H9 (cell line): Measurements from ENCODE around the gene ANKS1B. TPM values are rescaled to one million over a fixed set of nuclear protein-coding genes. Genes with fewer than 3 reads are reported as not detected.

Experiments
- DNase-seq: peaks from one replicate; pipeline ENCODE4 v3.0.0-alpha.2; 2017
- H2AFZ ChIP-seq: one replicate; pipeline ENCODE4 v1.6.1; 2013; ENCODE audit warnings: mild to moderate bottlenecking, low read length, control low read depth, moderate library complexity
- H2AK5ac ChIP-seq: 2 replicates; pipeline ENCODE4 v1.6.1; 2013; ENCODE audit warnings: low read length, control low read depth, mixed read lengths; ENCODE audit not compliant: insufficient read length
- H2BK120ac ChIP-seq: one replicate; pipeline ENCODE4 v1.6.1; 2013; ENCODE audit warnings: low read depth, mild to moderate bottlenecking, low read length, control low read depth, inconsistent platforms; ENCODE audit not compliant: poor library complexity, severe bottlenecking
- H2BK12ac ChIP-seq: 2 replicates; pipeline ENCODE4 v1.6.1; 2013; ENCODE audit warnings: low read length, control low read depth, mixed read lengths, low read depth; ENCODE audit not compliant: insufficient read length
- H2BK15ac ChIP-seq: 2 replicates; pipeline ENCODE4 v1.6.1; 2013; ENCODE audit warnings: low read depth, low read length, control low read depth
- H2BK20ac ChIP-seq: one replicate; pipeline ENCODE4 v1.6.1; 2013; ENCODE audit warnings: low read depth, mild to moderate bottlenecking, low read length, control low read depth, inconsistent platforms; ENCODE audit not compliant: poor library complexity, severe bottlenecking
- H2BK5ac ChIP-seq: 2 replicates; pipeline ENCODE4 v1.6.1; 2013; ENCODE audit warnings: low read length, control low read depth, mixed read lengths; ENCODE audit not compliant: insufficient read length
- H3K14ac ChIP-seq: 2 replicates; pipeline ENCODE4 v1.6.1; 2013; ENCODE audit warnings: low read length, control low read depth; ENCODE audit not compliant: insufficient read depth
- H3K18ac ChIP-seq: 2 replicates; pipeline ENCODE4 v1.6.1; 2013; ENCODE audit warnings: low read depth, mild to moderate bottlenecking, mixed read lengths, low read length, control low read depth; ENCODE audit not compliant: insufficient read length
- H3K23ac ChIP-seq: 2 replicates; pipeline ENCODE4 v1.6.1; 2013; ENCODE audit warnings: low read length, control low read depth, mixed read lengths, low read depth; ENCODE audit not compliant: insufficient read length
- H3K23me2 ChIP-seq: 2 replicates; pipeline ENCODE4 v1.6.1; 2013; ENCODE audit warnings: low read depth, mild to moderate bottlenecking, mixed read lengths, low read length, control low read depth; ENCODE audit not compliant: insufficient read length, poor library complexity, severe bottlenecking
- H3K27ac ChIP-seq: 2 replicates; pipeline ENCODE4 v1.5.1; 2013; ENCODE audit warnings: low read length, control low read depth, mixed read lengths, low read depth; ENCODE audit not compliant: insufficient read length
- H3K27me3 ChIP-seq: 2 replicates; pipeline ENCODE4 v1.6.1; 2013; ENCODE audit warnings: low read length, control low read depth, inconsistent platforms; ENCODE audit not compliant: insufficient read depth
- H3K4ac ChIP-seq: 2 replicates; pipeline ENCODE4 v1.6.1; 2013; ENCODE audit warnings: low read depth, mild to moderate bottlenecking, control low read depth, inconsistent platforms, low read length, moderate library complexity
- H3K4me1 ChIP-seq: 2 replicates; pipeline ENCODE4 v1.6.1; 2013; ENCODE audit warnings: low read length, control low read depth, inconsistent platforms; ENCODE audit not compliant: insufficient read depth
- H3K4me2 ChIP-seq: 2 replicates; pipeline ENCODE4 v1.6.1; 2013; ENCODE audit warnings: low read length, control low read depth, mixed read lengths; ENCODE audit not compliant: insufficient read length, insufficient read depth
- H3K56ac ChIP-seq: 2 replicates; pipeline ENCODE4 v1.6.1; 2013; ENCODE audit warnings: low read depth, mild to moderate bottlenecking, mixed read lengths, low read length, control low read depth; ENCODE audit not compliant: insufficient read length
- H3K79me1 ChIP-seq: 2 replicates; pipeline ENCODE4 v1.6.1; 2013; ENCODE audit warnings: low read depth, mild to moderate bottlenecking, moderate library complexity, low read length, control low read depth, inconsistent platforms; ENCODE audit not compliant: insufficient read depth, poor library complexity, severe bottlenecking
- H3K79me2 ChIP-seq: 2 replicates; pipeline ENCODE4 v1.6.1; 2013; ENCODE audit warnings: low read length, control low read depth, inconsistent platforms; ENCODE audit not compliant: insufficient read depth
- H3K9ac ChIP-seq: 2 replicates; pipeline ENCODE4 v1.6.1; 2013; ENCODE audit warnings: low read length, control low read depth, mixed read lengths; ENCODE audit not compliant: insufficient read length; ENCODE audit errors: extremely low read depth
- H3K9me3 ChIP-seq: one replicate; pipeline ENCODE4 v1.6.1; 2013; ENCODE audit warnings: low read depth, low read length, inconsistent platforms; ENCODE audit not compliant: control insufficient read depth
- H3T11ph ChIP-seq: one replicate; pipeline ENCODE4 v1.6.1; 2013; ENCODE audit warnings: mild to moderate bottlenecking, low read length, control low read depth, inconsistent platforms
- H4K20me1 ChIP-seq: one replicate; pipeline ENCODE4 v1.6.1; 2013; ENCODE audit not compliant: control insufficient read depth, insufficient read length, insufficient read depth
- H4K5ac ChIP-seq: 2 replicates; pipeline ENCODE4 v1.6.1; 2013; ENCODE audit warnings: low read depth, mild to moderate bottlenecking, mixed read lengths, low read length, control low read depth; ENCODE audit not compliant: insufficient read length
- H4K8ac ChIP-seq: replicated peaks from 2 replicates; pipeline ENCODE4 v1.6.1; 2013; ENCODE audit warnings: low read length, control low read depth, mixed read lengths, low read depth; ENCODE audit not compliant: insufficient read length
- H4K91ac ChIP-seq: 2 replicates; pipeline ENCODE4 v1.6.1; 2013; ENCODE audit warnings: low read depth, mild to moderate bottlenecking, moderate library complexity, mixed read lengths, low read length, control low read depth; ENCODE audit not compliant: insufficient read length
- H3K27ac Mint-ChIP-seq, 3 experiments: 2 replicates in 2 of 3; 3 replicates in 1 of 3; pipeline ENCODE4 v1.8.0; 2020 to 2021; ENCODE audit warnings: mixed read lengths in 3 of 3, mild to moderate bottlenecking in 1 of 3, moderate library complexity in 1 of 3
- H3K27me3 Mint-ChIP-seq: 2 replicates; pipeline ENCODE4 v1.8.0; 2021; ENCODE audit warnings: low read depth, mild to moderate bottlenecking, moderate library complexity, mixed read lengths
- H3K36me3 Mint-ChIP-seq, 3 experiments: 2 replicates in 2 of 3; 3 replicates in 1 of 3; pipeline ENCODE4 v1.8.0; 2020 to 2021; ENCODE audit warnings: low read depth in 3 of 3, mixed read lengths in 3 of 3; ENCODE audit not compliant: insufficient read depth in 1 of 3
- H3K4me1 Mint-ChIP-seq, 2 experiments: 2 replicates each; pipeline ENCODE4 v1.8.0; 2020; ENCODE audit warnings: mixed read lengths in 2 of 2
- H3K4me3 Mint-ChIP-seq, 2 experiments: 2 replicates in 1 of 2; 3 replicates in 1 of 2; pipeline ENCODE4 v1.8.0; 2020 to 2021; ENCODE audit warnings: mild to moderate bottlenecking in 2 of 2, mixed read lengths in 2 of 2, moderate library complexity in 1 of 2
- H3K9me3 Mint-ChIP-seq, 2 experiments: 2 replicates in 1 of 2; 3 replicates in 1 of 2; pipeline ENCODE4 v1.8.0; 2020; ENCODE audit warnings: mild to moderate bottlenecking in 2 of 2, mixed read lengths in 2 of 2, moderate library complexity in 1 of 2
- CTCF ChIP-seq: fragments of 200-600 bp; sonication (generic); conservative IDR thresholded peaks from 3 replicates; pipeline ENCODE4 v1.8.0; 2021; ENCODE audit warnings: antibody characterized with exemption, mild to moderate bottlenecking
- WGBS: extraction: QIAGEN DNeasy Blood & Tissue Kit; methylation state at CpG from one replicate; pipeline ENCODE4 v1.1.7; 2013; ENCODE audit warnings: missing lambda C conversion rate, low lambda C conversion rate, mixed read lengths; ENCODE audit not compliant: insufficient read length; ENCODE audit errors: extremely low coverage; 5-methylcytosine and 5-hydroxymethylcytosine counted together
- total RNA-seq: library from RNA; stranded (reverse); gene quantifications from 2 replicates; pipeline ENCODE4 v1.2.1, GENCODE V29; 2021

ANKS1B gene
- total RNA-seq, 1 experiment from 2014 or later: 4.1 TPM

GRCh38 chr12:99154983-99155336 is 829.8 kb downstream of the ANKS1B start:
- Histone ChIP-seq H2AFZ (peak overlapping the region; percentile 34), H4K5ac (no peak overlapping the region), H2BK15ac (no peak overlapping the region), H4K8ac (no peak overlapping the region), H3K56ac (no peak overlapping the region), H3K79me1 (no peaks in the 10 kb centered on the region), H3K4me2 (peak overlapping the region; percentile 65), H3K23ac (no peak overlapping the region), H3K23me2 (no peaks in the 10 kb centered on the region), H3K4ac (no peak overlapping the region), H4K20me1 (no peaks in the 10 kb centered on the region), H3K18ac (no peak overlapping the region), H2BK120ac (no peak overlapping the region), H2BK20ac (no peak overlapping the region), H3K4me1 (peaks cover 2% of the 10 kb centered on the region; the same call in 1 of the 2 replicates), H2BK5ac (no peak overlapping the region), H3K14ac (no peak overlapping the region; the same call in 1 of the 2 replicates), H3K27ac (no peak overlapping the region), H3K79me2 (no peaks in the 10 kb centered on the region), H3K9me3 (no peaks in the 10 kb centered on the region), H2AK5ac (no peak overlapping the region), H4K91ac (no peak overlapping the region), H3T11ph (no peak overlapping the region), H3K9ac (no peak overlapping the region), H2BK12ac (no peak overlapping the region), H3K27me3 (no peaks in the 10 kb centered on the region)
- Mint-ChIP-seq H3K36me3 (peaks cover 3 to 4% (median 3%) of the 10 kb centered on the region in 3 experiments; a peak in 5 of 7 replicates), H3K27me3 (no peaks in the 10 kb centered on the region), H3K4me3 (peak overlapping the region; percentile 34 to 66), H3K9me3 (peaks cover 3 to 12% of the 10 kb centered on the region in 2 experiments; a peak in 4 of 5 replicates), H3K4me1 (peaks cover 27 to 30% of the 10 kb centered on the region in 2 experiments), H3K27ac (peak overlapping the region; percentile 12 to 82 (median 26); a peak in 5 of 7 replicates)
- DNase-seq: no peak
- no peak for TF ChIP-seq CTCF
- WGBS: no CpG with 5 or more reads among the region's 6 CpGs
